GF-D8 (cell line): Measurements from ENCODE around the gene CCZ1.
A peak's percentile ranks its signal among the peaks of the same experiment; 100 is the strongest.
"Not testable (repeated sequence)": the region's sequence is repeated elsewhere in the genome, so short reads cannot be mapped to it uniquely, and the experiment has no call there.

Source experiments
- DNase-seq: peaks from one replicate; lab custom pipeline; 2025; lab: John Stamatoyannopoulos, UW

The CCZ1 gene

GRCh38 chr7:5898480-5899224 lies at the start of gene CCZ1:
Gene CCZ1 (plus strand): TSS chr7:5898733. CDS start chr7:5898800, 67 bp downstream.
- peak; percentile 34 for DNase-seq

DNA sequence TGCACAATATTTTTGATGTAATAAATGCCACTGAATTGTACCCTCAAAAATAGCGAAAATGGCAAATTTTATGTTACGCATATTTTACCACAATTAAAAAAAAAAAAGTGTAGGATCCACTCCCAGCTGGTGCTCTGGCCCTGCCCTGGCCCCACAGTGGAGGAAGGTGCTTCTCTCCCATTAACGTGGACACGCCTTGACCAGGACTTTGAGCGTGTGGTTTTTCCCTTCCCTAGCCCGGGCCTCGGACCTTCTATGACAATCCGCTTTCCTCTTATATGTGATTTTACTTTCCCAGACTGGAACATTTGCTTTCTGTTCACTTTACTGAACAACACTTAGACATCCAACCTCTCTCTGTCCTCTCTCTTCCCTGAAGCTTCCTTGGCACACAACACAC lies 47.6 kb upstream of the CCZ1 start:
- no peak for DNase-seq

GRCh38 chr7:5854738-5855137 lies 43.8 kb upstream of the CCZ1 start:
- DNase-seq = peak; percentile 43

DNA sequence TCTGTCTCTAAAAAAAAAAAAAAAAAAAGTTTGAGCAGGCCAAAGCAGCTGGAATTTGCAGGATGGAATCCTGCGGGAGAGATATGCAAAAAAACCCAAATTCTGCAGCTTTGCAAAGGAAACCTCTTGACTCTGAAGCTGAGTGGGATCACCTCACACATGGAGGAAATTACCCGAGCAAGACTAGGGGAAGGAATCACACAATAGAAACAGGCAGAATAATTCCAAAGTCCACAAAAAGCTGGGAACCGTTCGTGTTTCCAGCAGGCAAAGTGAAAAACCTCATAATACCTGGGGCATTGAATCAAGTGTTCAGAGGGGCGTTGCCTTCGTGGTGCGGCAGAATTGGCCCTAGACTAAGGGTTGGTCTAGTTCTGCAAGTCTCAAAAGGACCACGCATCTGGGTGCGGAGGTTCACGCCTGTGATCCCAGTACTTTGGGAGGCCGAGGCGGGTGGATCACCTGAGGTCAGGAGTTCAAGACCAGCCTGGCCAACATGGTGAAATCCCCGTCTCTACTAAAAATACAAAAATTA lies 41.4 kb upstream of the CCZ1 start:
- DNase-seq = not testable (repeated sequence)

DNA sequence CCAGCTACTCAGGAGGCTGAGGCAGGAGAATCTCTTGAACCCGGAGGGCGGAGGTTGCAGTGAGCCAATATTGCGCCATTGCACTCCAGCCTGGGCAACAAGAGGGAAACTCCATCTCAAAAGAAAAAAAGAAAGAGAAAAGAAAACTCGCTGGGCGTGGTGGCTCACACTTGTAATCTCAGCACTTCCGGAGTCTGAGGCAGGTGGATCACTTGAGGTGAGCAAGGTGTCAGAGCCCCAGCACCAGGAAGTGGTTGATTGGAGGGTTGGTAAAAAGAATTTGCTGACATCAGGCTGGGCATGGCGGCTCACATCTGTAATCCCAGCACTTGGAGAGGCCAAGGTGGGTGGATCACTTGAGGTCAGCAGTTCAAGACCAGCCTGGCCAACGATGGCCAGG lies 40.0 kb upstream of the CCZ1 start:
- DNase-seq = not testable (repeated sequence)

DNA sequence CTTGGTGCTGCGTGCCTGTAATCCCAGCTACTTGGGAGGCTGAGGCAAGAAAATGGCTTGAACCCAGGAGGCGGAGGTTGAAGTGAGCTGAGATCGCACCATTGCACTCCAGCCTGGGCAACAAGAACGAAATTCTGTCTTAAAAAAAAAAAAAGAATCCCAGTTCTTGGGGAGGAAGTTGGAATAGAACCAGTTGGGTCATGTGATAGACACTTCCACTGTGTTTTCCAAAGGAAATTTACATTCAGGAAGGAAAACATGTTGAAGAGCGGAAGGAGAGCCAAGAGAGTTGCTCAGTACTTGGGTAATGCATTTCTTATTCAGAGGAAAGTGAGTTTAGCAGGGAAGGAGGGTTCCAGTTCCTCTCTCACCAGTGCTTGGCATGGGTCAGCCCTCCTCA lies 37.3 kb upstream of the CCZ1 start:
- DNase-seq = not testable (repeated sequence)

DNA sequence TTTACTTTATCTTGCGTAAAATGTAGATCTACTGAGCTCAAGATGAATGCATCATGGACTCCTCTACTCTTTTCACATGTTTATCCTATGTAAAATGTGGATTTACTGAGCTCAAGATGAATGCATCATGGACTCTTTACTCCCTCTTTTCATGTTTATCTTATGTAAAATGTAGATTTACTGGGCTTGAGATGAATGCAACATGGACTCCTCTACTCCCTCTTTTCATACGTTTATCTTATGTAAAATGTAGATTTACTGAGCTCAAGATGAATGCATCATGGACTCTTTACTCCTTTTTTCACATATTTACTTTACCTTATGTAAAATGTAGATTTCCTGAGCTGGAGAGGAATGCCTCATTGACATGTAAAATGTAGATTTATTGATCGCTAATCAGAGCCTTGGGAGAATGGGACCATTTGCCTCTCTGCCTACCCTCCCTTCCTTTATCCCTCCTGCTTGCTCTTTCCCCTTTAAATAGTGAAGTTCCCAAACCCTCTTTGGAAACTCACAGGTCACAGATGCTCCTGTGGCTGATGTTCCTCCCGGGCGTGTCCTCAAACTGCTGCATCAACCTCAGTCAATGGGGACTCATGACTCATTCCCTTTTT lies 35.7 kb upstream of the CCZ1 start:
- not testable (repeated sequence) for DNase-seq

GRCh38 chr7:5865279-5865931 lies 33.1 kb upstream of the CCZ1 start:
- DNase-seq = not testable (repeated sequence)

GRCh38 chr7:5867060-5867459 lies 31.5 kb upstream of the CCZ1 start:
- DNase-seq = no peak

DNA sequence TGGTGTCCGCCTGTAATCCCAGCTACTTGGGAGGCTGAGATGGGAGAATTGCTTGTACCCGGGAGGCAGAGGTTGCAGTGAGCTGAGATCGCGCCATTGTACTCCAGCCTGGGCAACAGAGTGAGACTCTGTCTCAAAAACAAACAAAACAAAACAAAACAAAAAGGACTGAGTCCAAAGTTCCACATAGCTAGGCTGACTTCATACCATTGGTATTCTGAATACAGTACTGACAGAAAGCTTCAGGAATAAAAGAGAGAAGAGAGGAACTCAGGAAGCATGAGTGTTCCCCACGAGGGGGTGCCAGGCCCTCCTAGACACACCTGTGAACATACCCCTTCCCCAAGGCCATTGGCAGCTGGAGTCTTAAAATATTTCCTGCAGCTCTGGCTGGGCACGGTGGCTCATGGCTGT lies 29.6 kb upstream of the CCZ1 start:
- DNase-seq = not testable (repeated sequence)

DNA sequence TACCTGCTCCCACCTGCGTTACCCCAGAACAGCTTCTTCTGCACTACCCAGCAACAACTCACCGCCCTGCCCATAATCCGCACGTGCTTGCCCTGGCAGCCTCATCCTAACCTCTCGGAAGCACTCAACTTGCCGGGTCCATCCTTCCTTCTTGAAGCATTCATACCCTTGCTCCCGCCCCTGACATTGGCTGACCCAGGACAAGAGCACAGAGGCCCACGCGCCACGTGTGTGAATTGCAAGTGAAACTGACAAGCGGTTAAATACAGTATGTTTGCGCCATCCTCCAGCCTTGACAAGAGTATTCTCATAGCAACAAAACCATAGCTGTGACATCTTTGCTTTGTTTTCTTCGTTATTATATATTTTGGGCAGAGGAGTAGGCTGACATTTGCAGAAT lies 28.8 kb upstream of the CCZ1 start:
- DNase-seq = no peak

GRCh38 chr7:5870311-5870710 lies 28.2 kb upstream of the CCZ1 start:
- DNase-seq = no peak

DNA sequence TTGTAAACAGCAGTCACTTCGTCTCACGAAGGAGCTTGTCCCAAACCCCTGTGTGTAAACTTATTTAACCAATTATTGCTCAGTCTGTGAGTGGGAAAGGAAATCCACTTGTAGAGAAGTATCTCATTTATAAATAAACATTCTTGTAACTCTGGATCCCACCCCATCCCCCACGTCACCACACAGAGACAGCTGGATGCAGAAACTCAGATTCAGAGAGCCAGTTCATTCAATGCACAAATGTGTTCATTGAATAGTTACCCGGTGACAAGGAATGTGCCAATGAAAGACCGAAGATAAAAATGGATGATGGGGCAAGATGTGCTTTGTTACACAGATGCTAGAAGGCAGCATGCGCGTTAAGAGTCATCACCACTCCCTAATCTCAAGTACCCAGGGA lies 26.2 kb upstream of the CCZ1 start:
- no peak for DNase-seq

- DNase-seq = not testable (repeated sequence)
These were observed 18.9 kb upstream of the CCZ1 start for GRCh38 chr7:5879591-5879990.

DNA sequence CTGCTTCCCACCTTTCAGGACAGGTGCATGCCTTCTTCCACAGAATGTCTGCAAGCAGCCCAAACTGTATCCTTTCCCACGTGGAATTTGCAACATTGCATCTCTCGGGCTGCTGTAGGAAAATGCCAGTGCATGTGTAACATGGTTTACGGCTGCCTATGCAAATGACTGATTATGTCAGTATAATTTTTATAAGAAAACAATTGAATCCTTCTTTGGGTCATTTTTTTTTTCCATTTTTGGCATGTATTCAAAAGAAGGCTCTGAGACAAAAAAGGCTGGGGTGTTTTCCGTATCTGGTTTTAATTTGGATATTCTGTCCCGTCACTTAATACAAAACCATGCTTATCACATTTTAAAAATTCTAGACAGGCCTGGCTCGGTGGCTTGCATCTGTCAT lies 18.4 kb upstream of the CCZ1 start:
- DNase-seq = not testable (repeated sequence)

GRCh38 chr7:5884431-5884830 lies 14.1 kb upstream of the CCZ1 start:
- DNase-seq = not testable (repeated sequence)

DNA sequence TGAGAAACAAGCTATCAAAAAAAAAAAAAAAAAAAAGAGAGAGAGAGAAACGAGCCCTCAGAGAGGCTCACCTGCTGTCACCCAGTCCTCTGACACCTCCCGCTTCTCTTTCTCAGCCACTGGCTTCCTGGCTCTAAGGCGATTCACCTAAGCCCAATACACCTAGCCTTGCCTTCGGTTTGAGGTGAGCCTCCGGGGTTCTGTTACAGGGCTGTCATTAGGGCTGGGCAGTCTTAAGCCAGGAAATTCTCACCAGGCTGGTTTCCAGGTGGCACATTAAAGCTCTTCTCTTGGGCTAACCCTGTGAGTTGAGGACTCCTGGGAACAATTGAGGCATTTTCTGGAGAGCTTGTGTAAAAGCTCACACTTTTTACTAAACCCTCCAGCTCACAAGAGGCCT lies 10.5 kb upstream of the CCZ1 start:
- DNase-seq = not testable (repeated sequence)

DNA sequence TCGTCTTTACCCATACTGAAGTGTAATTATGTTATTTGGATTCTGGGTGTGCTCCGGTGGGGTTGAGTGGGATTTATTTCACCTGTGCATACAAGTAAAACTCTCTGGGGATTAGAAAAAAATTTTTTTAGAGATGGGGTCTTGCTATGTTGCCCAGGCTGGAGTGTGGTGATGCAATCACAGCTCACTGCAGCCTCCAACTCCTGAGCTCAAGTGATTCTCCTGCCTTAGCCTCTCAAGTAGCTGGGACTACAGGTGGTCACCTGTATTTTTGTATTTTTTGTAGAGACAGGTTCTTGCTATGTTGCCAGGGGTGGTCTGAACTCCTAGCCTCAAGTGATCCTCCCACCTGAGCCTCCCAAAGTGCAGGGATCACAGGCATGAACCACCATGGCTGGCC lies 8.3 kb upstream of the CCZ1 start:
- DNase-seq = not testable (repeated sequence)

DNA sequence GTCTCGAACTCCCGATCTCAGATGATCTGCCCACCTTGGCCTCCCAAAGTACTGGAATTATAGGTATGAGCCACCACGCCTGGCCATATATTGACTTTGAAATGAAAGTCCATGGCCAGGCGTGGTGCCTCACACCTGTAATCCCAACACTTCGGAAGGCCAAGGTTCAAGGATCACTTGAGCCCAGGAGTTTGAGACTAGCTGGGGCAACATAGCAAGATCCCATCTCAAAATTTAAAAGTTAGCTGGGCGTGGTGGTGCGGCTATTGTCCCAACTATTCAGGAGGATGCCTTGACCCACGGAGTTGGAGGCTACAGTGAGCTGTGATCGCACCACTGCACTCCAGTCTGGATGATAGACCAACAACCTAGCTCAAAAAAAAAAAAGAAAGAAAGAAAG lies 6.0 kb upstream of the CCZ1 start:
- DNase-seq = no peak

DNA sequence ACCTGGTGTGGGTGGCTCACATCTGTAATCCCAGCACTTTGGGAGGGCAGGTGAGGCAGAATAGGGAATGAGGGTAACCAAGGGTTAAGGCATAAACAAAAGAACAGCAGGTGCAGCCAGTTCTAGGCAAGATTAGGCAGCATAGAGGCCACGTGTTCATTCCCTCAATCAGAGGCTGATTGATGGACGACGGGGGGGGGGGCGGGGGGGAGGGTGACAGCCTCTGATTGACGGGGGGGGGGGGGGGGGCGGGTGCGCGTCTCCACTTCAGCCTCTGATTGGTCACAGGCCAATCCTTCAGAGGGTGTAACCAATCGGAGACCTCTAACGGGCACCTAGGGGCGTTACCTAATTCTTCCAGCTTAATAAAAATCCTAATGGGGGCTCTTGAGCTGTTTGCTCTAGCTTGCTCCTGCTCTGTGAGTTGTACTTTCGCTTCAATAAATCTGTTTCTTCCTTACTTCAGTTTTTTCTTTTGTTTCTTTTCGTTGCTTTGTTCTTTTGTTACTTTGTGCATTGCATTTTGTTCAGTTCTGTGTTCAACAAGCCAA lies 1.1 kb upstream of the CCZ1 start:
- DNase-seq = not testable (repeated sequence)

GRCh38 chr7:5903002-5903401 lies 4.5 kb downstream of the CCZ1 start:
- DNase-seq = not testable (repeated sequence)

DNA sequence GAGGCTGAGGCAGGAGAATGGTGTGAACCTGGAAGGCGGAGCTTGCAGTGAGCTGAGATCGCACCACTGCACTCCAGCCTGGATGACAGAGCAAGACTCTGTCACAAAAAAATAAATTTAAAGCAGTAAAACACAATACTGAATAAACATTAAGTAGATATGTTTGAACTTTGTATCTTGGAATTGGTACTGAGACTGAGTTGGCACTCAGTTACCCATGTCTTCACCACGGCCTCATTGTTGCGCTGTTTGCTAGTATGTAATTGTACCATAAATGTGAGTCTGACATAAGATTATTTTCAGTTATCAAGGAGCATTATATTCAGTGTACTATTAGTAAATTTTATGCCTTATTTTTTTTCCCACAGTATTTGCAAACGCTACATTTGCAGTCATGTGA lies 6.2 kb downstream of the CCZ1 start:
- not testable (repeated sequence) for DNase-seq

- DNase-seq = not testable (repeated sequence)
These were observed 10.3 kb downstream of the CCZ1 start for GRCh38 chr7:5908835-5909234.
